NCI-H345 (cell line): Measurements from ENCODE around the gene PTPRQ.
"Not testable (repeated sequence)": the region's sequence is repeated elsewhere in the genome, so short reads cannot be mapped to it uniquely, and the experiment has no call there.

Experiments used
- DNase-seq: peaks from one replicate; lab custom pipeline; 2025; lab: John Stamatoyannopoulos, UW

The PTPRQ gene

GRCh38 chr12:80470403-80470802 is 26.4 kb downstream of the PTPRQ start:
- no peak for DNase-seq

GRCh38 chr12:80472236-80472635 is 28.2 kb downstream of the PTPRQ start:
- no peak for DNase-seq

GRCh38 chr12:80472911-80473500 is 29.0 kb downstream of the PTPRQ start:
- peak; percentile 35 for DNase-seq

DNA sequence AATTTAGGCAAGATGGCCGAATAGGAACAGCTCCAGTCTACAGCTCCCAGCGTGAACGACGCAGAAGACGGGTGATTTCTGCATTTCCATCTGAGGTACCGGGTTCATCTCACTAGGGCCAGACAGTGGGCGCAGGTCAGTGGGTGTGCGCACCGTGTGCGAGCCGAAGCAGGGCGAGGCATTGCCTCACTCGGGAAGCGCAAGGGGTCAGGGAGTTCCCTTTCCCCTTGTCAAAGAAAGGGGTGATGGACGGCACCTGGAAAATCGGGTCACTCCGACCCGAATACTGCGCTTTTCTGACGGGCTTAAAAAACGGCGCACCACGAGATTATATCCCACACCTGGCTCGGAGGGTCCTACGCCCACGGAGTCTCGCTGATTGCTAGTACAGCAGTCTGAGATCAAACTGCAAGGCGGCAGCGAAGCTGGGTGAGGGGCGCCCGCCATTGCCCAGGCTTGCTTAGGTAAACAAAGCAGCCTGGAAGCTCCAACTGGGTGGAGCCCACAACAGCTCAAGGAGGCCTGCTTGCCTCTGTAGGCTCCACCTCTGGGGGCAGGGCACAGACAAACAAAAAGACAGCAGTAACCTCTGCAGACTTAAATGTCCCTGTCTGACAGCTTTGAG is 33.6 kb downstream of the PTPRQ start:
- DNase-seq: not testable (repeated sequence)

DNA sequence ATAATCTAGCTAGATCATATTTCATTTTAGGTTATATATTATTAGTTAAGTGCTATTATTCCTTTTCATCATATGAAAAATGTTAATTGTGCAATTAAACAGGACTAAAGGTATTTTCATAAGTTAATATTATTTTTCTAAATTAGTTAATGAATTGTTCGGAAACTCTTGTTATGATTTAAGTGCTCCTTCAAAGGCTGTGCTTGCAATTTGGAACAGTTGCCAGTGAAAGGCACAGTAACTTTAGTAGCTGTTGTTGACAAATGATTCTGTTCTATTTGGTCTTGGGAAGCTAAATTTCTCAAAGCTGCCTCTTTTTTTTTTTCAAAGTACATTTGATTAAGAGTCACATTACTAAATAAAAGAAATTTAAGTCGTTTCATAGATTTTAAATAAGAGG is 40.7 kb downstream of the PTPRQ start:
- no peak for DNase-seq

GRCh38 chr12:80485222-80485987 is 41.4 kb downstream of the PTPRQ start:
- DNase-seq: no peak

GRCh38 chr12:80490329-80490728 is 46.3 kb downstream of the PTPRQ start:
- no peak for DNase-seq

GRCh38 chr12:80491166-80491565 is 47.1 kb downstream of the PTPRQ start:
- DNase-seq: no peak

- no peak for DNase-seq
Measured at GRCh38 chr12:80493466-80493865, 49.4 kb downstream of the PTPRQ start.

DNA sequence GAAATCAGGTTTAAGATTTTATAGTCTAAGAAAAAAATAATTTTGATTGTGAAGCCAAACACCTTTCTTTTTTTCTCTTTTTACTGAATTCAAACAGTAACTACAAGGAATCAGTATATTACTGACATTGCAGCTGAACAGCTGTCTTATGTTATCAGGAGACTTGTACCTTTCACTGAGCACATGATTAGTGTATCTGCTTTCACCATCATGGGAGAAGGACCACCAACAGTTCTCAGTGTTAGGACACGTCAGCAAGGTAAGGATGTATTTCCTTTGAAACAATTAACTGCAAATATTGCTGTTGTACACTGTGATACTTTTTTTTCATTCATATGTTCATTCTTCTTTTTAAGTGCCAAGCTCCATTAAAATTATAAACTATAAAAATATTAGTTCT is 50.8 kb downstream of the PTPRQ start:
- no peak for DNase-seq

DNA sequence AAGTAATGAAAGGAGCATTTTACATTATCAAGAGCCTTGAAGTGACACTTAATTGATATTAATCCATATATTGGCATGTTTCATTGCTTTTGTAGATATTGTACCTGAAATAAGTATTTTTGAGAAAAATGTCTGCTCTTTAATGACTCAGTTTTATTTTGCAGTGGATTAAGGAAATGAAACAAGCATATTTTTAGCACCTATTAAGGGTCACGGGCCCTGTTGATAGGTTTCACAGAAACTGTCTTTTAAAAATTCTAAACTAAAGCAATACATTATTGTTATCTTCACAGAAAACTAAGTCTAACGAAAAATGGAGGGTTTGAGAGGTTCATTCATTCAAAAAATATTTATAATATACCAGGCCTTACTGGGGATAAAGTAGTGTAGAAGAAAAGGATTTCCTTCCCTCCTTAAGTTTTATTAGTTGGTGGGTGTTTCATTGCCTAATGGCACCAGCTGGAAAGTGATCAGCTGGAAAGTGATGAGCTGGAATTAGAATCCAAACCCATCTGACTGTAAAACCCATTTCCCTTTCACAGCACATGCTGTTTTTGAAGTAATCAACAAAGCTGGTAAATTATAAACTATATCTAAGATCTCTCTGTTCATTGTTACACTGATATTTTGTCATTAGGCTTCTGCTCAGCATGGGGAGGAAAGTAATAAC is 54.2 kb downstream of the PTPRQ start:
- DNase-seq: no peak

DNA sequence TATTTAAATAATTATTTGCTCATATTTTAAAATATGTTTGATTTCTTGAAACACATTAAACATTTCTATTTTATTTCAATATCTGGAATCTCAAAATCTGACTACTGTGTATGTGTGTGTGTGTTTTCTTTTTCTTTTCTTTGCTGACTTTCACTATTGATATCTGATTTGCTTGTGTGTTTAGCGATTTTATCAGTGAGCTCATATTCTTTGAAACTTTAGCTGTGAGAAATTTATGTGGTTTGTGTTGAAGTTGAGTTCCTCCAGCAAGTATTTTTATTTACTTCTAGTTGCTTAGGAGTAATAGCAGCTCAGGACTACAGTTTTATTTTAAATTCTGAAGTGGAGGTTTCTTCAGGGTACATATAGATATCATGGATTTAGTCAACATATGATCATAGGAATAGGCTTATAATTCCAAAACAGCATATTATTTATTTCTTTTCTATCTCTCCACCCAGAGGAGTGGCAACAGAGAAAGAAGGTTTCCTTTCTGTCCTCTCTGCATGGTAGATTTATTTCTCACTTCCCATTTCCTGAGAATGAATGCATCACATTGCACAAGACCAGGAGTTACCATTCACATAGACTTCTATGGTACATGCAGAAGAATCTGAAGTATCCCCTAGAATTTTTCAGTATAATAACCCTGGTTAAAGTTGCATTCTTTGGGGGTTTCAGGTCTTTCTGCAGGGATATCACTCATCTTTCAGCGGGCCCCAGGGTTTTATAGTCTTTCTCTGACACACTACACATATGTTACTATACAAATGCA is 60.5 kb downstream of the PTPRQ start:
- DNase-seq: no peak

DNA sequence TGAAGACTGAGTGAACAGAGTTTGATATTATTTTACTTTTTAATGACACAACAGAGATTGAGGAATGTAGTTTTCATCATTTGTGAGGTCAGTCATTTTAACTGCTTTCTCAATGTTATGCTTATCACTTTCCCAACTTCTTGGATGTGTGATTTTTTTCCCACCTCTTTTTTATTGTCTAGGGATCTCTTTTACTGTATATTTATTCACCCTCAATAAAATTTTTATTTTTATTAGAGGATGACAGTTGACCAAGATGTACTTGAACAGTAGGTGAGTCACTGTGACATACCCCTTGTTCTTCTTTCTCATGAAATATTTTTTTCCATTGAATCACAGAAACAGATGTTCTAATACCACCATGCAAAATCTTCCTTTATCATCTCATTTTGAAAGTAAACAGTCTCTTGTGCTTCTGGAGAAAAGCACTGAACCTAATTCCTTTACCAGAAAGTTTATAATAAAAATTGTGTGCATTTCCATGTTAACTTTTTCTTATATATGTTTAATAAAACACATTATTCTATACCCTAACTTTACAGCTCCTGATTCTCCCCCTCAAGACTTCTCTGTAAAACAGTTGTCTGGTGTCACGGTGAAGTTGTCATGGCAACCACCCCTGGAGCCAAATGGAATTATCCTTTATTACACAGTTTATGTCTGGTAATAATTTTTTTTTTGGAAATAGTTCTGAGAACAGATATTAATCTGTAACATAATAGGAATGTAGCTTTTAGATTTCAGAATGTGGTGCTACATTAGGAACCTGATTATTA is 65.9 kb downstream of the PTPRQ start:
- DNase-seq: no peak

DNA sequence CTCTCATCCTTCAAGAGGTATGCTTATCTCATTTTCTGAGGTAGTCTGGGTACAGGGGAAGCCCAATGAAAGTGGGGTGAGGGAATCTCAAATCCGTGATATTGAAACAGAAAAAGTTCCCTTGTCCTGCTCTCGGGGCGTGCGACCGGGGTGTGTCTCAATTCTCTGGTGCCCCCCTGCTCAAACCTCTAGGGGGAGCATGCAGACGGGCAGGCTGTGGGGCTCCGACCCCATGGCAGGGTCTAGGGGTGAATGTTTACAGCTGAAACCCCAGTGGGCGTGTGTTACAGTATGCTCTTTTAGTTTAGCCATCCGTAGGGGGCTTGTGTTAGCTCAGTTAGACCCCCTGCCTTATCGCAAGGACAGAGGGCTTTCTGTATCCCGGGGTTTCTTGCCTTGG is 68.7 kb downstream of the PTPRQ start:
- no peak for DNase-seq

GRCh38 chr12:80513211-80513610 is 69.2 kb downstream of the PTPRQ start:
- no peak for DNase-seq

- no peak for DNase-seq
Measured at GRCh38 chr12:80517655-80518054, 73.6 kb downstream of the PTPRQ start.

GRCh38 chr12:80531646-80532045 is 87.6 kb downstream of the PTPRQ start:
- DNase-seq: no peak

DNA sequence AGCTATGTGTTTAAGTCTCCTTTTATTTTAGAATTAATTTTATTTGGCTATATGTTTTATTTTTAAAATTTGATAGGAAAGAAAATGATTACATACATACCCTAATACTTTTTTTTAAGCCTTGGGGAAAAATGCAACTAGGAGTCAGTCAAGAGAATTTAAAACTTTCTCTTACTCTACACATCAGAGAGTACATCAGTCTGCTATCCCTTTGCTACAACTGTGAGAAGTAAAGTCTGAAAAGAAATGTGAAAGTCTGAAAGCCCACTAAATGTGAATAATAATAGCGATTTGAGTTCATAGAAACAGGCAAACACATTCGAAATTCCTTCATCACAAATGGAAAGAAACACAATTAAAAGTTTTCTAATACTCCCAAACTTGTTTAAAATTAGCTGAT is 95.0 kb downstream of the PTPRQ start:
- no peak for DNase-seq

- DNase-seq: no peak
Measured at GRCh38 chr12:80549298-80549697, 105.3 kb downstream of the PTPRQ start.

DNA sequence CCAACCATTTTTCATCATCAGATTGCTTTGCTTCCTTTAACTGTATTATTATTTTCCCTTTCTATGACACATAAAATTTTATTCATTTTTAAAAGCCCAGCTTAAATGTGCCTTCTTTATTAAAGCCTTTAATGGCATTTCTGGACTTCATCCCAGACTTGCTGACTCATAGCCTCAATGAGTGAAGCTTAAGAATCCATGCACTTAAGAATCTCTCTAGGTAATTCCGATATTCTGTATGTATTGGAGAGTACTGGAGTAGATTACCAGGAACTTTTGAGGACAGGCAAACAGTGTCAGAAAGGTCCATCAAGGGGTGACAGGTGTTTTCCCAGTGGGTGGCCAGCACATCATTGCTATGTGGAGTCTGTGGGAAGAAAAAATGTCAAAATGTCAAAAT is 107.9 kb downstream of the PTPRQ start:
- DNase-seq: no peak

DNA sequence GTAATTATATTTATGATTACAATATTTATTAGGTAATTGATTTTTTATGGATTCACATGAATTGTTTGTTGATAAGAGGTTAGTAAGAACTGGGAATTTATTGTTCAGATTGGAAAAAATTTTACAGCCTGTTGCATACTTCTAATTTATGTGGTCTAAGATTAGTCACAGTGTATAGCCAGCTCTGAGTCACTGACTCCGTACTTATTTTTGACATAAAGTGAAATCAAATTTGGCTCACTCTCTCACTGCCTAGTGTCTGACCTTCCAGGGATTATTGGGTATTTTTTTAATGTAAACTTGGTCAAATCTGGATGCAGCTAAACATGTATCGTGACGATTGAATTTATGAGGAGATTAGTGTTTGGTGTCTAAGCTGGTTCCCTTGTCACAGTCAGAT is 109.3 kb downstream of the PTPRQ start:
- no peak for DNase-seq
